Ishikawa (cell line): Measurements from ENCODE around the gene F2RL2.

Experiments used
- CREB1 ChIP-seq: IDR thresholded peaks from 2 replicates; pipeline ENCODE4 v1.6.1; 2012; ENCODE audit warnings: low read depth
- MAX ChIP-seq: IDR thresholded peaks from 2 replicates; pipeline ENCODE4 v1.6.1; 2012

GRCh38 chr5:76616206-76616605 is 7.0 kb downstream of the F2RL2 start:
- TF ChIP-seq MAX (no peak), CREB1 (no peak)
